ENCODE results near the gene PSPH.
"Not testable (repeated sequence)": the region's sequence is repeated elsewhere in the genome, so short reads cannot be mapped to it uniquely, and the experiment has no call there.

PSPH gene

DNA sequence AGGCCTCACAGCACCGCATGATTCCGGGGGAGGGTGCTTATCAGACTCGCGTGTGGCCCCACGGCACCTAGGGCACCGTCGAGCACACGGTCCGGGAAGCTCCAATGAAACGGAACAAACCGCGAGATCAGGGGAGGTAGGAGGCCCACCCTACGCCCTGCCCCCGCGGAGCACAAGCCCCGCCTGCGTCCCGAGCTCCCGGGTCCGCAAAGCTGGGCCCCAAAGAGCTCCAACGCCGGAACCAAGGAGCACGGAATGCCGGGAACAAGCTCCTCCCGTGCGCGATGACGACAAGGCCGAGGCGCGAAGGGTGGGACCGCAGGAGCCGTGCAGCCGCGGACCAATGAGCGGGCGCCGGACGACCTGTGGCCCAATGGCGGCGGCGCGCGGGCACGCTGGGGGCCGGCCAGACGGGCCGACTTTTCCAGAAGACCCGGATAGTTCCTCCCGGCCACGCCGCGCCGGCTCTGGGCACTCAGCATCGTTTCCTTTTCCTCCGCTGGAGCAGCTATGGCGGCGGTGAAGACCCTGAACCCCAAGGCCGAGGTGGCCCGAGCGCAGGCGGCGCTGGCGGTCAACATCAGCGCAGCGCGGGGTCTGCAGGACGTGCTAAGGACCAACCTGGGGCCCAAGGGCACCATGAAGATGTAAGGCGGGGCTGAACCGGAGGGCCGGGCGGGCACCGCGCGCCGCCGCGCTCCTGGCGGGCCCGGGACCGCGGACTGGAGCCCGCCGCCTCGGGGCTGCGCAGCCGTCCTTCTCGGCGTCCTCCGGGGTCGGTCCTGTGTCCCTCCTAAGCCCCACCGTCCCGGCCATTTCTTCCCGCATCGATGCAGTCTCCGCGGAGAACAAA, at the start of gene PSPH, which contains the start of gene CCT6A:
Gene PSPH (minus strand): TSS at position 106 of the 853 bp plus-strand sequence. CDS start 30,232 bp downstream, outside the sequence.
Gene CCT6A (plus strand): TSS at position 427 of the 853 bp plus-strand sequence. CDS start 84 bp downstream, at position 511.
- DNase-seq: peak; percentile 99

DNA sequence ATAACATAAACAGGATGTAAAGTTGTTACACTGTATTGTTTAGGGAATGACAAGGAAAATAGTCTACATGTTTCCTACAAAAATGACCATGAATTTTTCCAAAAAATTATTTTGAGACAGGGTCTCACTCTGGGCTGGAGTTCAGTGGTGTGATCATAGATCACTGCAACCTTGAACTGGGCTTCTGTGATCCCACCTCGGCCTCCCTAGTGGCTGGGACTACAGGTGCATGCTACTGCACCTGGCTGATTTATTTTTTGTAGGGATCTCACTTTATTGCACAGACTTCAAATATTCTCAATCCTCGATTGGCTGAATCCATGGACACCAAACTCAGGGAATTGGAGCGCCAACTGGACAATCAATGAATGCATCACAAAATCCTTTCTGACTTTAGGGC, 48.4 kb upstream of the PSPH start:
- no peak for DNase-seq

DNA sequence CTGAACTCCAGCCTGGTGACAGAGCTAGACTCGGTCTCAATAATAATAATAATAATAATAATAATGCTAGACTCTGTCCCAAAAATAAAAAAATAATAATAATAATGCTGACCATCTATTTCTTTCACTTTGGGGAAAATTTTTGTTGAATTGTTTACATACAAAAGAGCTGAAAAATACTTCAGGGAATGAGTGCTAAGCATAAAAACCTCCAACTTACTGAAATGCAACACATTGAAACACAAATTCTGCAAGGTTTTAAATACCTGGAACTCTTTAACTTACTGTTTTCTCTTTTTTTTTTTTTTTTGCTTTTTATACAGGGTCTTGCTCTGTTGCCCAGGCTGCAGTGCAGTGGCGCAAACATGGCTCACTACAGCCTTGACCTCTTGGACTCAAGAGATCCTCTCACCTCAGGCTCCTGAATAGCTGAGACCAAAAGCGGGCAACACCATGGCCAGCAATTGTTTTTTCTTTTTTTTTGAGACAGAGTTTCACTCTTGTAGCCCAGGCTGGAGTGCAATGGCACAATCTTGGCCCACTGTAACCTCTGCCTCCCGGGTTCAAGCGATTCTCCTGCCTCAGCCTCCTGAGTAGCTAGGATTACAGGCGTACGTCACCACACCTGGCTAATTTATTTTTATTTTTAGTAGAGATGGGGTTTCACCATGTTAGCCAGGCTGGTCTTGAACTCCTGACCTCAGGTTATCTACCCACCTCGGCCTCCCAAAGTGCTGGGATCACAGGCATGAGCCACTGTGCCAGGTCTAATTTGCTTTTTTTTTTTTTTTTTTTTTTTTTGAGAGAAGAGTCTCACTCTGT, 47.2 kb upstream of the PSPH start:
- not testable (repeated sequence) for DNase-seq

DNA sequence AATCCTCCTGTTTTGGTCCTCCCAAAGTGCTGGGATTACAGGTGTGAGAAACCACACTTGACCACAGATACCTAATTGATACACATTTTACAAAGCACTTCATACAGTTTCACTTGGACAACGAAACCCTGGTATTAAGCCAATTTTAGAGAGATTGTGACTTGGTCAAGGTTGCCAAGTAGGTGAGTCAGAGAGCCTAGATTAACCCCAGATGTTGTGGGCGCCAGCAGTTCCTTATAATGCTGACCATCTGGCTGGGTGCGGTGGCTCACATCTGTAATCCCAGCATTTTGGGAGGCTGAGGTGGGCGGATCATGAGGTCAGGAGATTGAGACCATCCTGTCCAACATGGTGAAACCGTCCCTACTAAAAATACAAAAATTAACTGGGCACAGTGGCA, 46.5 kb upstream of the PSPH start:
- DNase-seq: peak; percentile 81

DNA sequence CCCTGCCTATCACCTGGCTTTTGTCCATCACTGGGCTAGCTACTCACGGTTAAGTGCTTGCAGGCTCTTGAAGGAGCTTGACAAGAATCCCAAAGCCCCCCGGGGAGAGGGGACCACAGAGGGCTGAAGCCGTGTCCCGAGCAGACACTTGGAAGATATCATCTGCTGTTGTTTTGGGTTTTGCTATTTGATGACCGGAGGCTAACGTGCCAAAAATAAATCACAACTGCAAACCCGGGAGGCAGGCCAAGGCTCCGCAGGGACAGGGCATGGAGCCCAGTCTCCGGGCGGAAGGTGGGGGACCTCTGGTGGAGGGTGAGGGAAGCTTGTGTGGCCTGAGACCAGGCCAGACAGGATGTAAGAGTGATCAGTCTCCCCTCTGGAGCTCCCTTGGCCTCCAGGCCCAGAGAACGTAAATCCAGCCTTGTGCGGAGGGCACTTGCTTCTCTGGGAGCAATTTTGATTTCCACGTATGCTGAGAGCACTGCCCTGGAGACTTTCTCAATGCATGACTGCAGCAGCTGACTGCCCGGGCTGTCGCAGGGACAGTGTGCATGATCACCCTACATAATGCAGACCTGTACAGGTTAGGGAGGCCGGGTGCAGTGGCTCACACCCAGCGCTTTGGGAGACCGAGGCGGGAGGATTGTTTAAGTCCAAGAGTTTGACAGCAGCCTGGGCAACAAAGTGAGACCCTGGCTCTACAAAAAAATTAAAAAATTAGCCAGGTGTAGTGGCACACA, 41.7 kb upstream of the PSPH start, which contains the start of gene PHKG1:
Gene PHKG1 (minus strand): TSS at position 164 of the 743 bp plus-strand sequence. CDS start 4,011 bp downstream, outside the sequence.
- peak; percentile 65 for DNase-seq

DNA sequence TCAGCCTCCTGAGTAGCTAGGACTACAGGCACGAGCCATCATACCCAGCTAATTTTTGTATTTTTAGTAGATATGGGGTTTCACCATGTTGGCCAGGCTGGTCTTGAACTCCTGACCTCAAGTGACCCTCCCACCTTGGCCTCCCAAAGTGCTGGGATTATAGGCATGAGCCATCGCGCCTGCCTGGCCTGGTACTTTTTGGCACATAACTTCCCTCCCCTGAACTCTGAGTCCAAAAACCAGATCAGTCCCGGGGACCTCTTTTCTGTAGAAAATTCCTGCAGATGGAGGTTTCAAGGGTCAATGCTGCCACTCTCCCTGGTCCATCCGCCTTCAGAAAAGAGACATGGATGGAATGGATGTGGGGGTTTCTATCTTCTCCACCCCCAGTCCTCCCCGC, 41.1 kb upstream of the PSPH start:
- DNase-seq: not testable (repeated sequence)

DNA sequence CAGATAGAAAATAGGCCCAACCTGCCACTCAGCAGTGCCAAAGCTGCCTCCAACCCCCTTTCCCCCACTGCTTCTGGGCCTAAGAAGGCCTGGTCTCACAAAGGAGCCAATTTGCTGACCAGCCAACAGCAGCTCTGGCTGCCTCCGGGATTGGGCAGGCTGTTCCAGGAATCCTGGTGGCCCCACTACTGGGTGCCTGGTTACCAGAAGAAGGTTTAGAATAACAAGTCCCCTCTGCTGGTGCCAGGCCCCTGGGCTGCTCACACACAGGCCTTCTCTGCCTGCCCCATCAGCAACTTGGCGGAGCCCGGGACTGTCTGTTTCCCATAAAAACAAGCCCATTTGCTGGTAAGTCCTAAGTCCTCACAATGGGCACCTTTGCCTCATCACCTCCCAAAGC, 40.3 kb upstream of the PSPH start:
- no peak for DNase-seq

DNA sequence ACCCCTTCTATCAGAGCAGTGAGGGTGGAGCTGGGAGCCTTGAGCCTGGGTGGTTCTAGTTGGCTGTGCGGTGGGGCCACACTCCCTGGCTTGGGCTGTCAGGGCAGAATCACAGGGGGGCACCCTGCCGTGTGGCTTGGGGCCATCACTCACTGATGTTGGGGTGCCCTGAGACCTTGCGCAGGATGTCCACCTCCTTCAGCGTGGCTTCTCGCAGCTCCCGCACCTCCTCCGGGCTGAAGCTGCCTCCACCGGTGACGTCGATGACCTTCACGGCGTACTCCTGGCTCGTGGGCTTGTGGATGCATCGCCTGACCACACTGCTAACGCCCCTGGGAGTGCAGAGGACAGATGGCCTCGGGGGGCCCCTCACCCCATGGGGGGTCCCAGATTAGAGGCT, 36.2 kb upstream of the PSPH start:
- no peak for DNase-seq

DNA sequence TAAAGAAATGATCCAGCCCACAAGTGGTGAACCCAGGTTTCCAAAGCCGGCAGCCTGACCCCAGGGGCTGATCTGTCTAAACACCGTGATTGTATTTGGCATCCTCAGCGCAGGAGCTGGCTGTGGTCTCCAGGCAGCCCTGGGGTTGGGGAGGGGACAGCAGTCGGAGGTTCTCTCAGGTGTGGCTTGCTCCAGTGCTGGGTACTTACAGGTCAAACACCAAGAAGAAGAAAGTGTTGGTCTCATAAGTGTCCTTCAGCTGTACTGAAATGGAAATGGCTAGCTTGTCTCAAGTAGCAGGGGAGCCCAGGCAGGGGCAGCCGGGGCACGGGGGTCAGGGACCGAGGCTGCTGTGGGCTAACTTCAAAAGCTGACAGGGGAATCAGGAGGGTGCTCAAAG, 35.5 kb upstream of the PSPH start:
- DNase-seq: no peak

DNA sequence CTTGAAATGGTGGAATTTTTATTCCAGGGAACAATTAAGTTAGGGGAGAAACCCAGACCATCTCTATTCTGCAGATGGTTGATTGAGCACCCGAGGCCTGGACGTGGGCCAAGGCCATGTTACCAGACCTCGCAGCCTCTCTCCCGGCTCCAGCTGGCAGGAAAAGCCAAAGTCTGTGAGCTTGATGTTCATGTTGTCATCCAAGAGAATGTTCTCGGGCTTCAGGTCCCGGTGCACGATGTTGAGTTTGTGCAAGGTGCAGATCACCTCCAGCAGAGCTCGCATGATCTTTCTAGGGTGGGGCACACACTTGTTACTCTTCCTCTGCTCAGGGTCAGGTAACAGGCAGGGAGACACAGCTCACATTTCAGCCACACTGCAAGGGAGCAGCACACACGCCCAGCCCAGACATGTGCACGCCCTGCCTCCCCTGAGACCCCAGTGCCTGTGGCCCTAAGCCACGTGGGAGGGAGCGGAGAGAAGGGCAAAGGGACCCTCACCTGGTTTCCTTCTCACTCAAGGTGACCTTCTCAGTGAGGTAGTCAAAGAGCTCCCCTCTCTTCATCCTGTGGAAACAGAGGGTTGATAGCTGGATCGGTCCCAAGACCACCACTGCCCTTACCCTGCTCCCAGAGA, 32.0 kb upstream of the PSPH start:
- DNase-seq: no peak

DNA sequence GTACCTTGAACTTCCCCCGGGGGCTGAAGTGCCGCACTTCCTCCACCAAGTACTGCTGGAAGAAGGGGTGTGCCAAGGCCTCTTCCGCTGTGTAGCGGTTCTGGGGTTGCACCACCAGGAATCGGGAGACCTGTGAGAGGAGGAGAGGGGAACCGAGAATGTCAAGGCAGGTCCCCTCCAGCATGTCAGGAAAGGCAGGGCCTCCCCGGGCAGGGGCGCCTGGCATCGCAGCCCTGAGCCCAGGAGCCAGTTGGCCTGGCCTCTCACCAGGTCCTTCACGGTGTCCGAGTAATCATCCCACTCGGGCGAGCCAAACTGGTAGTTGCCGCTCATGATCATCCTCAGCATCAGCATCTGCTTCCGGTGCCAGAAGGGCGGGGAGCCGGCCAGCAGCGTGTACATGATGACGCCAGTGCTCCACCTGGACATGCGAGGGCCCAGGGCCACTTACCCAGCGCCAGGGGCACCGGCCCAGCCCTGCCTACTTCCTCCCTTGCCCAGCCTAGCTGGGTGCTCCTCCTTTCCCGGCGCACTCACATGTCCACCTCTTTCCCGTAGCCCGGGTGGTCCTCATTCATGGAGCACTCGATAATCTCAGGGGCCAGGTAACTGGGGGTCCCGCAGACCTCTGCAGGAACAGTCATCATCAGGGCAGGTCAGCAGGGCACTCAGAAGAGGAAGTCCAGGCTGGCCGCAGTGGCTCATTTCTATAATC, 30.5 kb upstream of the PSPH start:
- no peak for DNase-seq

DNA sequence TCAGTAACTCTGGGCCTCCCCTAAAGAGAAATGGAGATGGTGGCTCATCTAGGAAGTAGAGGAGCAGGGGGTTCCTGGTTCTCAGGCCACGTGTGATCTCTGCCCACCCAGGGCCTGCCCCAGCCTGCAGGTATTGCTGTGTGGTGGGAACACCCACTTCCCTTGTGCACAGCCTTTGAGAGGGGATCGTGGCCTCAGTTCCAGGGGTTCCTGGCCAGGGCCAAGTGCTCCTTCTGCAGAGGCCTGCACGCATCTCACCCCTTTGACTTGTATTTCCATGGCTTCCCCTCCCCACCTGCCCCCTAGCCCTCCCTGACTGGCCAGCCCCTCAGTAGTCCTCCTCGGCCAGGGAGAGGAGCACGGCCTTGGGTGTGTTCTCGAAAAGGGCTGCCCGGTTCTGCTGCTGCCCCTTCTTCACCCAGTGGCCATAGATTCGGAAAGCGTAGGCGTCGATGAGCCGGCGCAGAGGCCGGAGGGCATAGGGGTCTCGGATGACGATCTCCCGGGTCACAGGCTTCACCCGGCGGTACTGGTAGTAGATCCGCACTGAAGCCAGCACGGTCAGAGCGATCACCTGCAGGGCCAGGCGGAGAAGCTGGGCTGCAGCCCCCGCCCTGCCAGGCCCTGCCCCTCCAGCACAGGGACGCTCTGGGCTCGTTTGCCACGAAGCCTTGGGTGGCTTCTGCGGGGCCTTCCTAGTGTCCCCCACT, 29.6 kb upstream of the PSPH start:
- not testable (repeated sequence) for DNase-seq

DNA sequence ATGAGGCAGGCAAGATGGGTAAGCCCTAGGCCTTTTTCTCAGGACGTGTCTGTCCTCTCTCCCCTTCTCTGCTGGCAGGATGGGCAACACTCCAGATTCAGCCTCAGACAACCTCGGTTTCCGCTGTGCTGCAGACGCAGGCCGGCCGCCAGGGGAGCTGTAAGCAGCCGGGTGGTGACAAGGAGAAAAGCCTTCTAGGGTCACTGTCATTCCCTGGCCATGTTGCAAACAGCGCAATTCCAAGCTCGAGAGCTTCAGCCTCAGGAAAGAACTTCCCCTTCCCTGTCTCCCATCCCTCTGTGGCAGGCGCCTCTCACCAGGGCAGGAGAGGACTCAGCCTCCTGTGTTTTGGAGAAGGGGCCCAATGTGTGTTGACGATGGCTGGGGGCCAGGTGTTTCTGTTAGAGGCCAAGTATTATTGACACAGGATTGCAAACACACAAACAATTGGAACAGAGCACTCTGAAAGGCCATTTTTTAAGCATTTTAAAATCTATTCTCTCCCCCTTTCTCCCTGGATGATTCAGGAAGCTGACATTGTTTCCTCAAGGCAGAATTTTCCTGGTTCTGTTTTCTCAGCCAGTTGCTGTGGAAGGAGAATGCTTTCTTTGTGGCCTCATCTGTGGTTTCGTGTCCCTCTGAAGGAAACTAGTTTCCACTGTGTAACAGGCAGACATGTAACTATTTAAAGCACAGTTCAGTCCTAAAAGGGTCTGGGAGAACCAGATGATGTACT, 28.4 kb upstream of the PSPH start:
- DNase-seq: peak; percentile 31

DNA sequence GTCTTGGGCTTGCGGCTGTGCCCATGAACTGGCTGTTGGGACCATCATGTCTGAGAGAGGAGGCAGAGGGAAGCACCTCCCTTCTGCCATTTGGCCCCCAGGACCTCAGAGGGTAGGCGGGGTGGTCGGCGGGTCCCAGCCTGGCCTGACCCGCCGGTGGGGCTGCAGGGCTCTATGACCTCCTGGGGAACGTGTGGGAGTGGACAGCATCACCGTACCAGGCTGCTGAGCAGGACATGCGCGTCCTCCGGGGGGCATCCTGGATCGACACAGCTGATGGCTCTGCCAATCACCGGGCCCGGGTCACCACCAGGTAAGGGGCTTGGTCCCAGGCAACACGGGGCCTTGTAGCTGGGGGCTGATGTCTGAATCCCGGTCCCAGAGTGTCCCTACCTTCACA, 27.0 kb upstream of the PSPH start:
- no peak for DNase-seq

DNA sequence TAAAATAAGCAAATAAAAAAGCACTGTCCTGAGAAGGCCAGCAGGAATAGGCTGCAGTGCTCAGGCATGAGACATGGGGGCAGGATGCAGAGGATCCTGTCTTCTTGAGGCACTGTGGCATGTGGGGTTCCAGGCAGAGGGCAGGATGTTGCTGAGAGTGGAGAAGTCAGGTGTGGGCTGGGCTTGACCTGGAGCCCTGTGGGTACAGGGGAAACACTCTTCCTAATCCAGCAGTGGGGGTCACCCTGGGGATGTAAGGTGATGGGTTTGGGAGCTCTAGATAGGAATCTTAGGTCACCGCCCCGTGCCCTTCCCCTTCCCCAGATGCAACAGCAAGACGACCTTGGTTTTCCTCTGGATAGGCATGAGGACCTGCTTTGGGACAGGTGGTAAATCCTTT, 26.4 kb upstream of the PSPH start:
- no peak for DNase-seq

DNA sequence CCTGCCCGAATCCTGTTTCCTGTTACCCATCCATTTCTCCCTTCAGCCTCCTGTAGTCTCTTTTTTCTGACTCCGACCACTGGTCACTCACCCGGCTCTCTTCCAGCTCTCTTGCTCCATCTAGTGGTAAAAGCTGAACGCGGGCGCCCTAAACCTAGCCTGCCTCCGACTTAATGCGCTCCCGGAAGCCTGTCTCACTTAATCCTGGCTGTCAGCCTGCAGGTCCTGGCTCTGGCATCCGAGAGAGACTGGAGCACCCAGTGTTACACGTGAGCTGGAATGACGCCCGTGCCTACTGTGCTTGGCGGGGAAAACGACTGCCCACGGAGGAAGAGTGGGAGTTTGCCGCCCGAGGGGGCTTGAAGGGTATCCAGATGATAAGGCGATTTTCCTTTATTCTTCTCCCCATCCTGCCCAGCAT, 23.1 kb upstream of the PSPH start:
- DNase-seq: peak; percentile 76

DNA sequence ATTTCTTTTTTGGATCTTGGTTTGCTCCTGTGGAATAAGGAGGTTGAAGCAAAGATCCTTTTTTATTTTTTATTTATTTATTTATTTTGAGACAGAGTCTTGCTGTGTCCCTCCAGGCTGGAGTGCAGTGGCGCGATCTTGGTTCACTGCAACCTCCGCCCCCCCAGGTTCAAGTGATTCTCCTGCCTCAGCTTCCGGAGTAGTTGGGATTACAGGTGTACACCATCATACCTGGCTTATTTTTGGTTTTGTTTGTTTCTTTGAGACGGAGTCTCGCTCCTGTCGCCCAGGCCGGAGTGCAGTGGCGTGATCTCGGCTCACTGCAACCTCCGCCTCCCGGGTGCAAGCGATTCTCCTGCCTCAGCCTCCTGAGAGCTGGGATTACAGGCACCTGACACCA, 15.1 kb upstream of the PSPH start:
- not testable (repeated sequence) for DNase-seq

DNA sequence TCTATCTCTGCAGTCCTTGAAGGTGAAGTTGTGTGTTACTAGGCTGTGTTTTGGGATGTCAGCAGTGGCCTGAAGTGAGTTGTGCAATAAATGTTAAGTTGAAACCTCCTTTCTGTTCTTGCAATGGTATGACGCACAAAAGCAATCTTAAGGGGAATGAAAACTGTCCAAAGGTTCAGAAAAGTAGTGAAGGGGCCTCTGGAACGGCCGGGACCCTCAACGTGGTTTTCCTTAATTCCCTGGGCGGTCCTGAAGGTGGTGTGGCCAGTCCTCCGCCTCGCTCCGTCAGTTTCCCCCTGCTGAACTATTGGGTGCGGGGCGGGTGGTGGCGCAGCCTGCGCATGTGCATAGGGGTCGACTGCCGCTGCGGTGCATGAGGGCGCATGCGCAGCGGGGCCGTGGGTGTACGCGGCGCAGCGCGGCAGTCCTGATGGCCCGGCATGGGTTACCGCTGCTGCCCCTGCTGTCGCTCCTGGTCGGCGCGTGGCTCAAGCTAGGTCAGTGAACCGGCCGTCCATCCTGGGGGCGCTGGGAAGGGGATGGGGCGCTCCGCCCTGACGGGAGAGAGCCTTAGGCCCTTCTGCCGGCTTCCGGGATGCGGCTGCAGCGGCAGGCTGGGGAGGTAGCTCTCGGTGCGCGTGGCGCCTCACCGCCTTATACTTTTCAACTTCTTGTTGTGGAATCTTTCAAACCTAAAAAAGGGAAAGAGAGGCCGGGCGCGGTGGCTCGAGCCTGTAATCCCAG, 12.8 kb upstream of the PSPH start, which contains the start of gene SUMF2:
Gene SUMF2 (plus strand): TSS at position 405 of the 744 bp plus-strand sequence. CDS start 26 bp downstream, at position 431.
- DNase-seq: peak; percentile 85

DNA sequence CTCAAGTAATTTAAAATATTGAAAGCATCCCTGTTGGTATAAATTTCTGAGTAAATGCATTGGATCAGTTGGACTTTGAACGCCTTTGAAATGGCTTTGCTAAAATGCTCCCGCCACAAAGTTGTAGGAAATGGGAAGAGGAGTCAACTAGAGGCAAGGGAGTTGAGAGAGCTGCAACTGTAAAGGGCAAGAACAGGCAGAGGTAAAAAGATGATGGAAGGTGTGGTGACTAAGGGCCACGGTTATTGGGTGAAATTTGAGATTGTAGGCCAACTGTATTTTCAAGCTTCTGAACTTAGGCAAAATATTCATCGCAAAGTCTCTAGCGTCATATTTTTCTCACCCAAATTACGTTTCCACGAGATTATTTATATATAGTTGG, 12.2 kb upstream of the PSPH start:
- DNase-seq: no peak
